OCI-LY1 (cell line): ENCODE data around the gene ATM.

Experiments
- H2AFZ ChIP-seq: fragments of 200-600 bp; sonication (generic), shearing (Covaris generic); 2 replicates; pipeline ENCODE4 v1.6.0; 2014; ENCODE audit warnings: antibody characterized with exemption, mild to moderate bottlenecking, low read length
- H3F3A ChIP-seq: fragments of 200-600 bp; sonication (generic), shearing (Covaris generic); 2 replicates; pipeline ENCODE4 v1.6.0; 2014; ENCODE audit warnings: mild to moderate bottlenecking, antibody characterized with exemption, low read length, moderate library complexity; ENCODE audit not compliant: insufficient read depth
- H3K27ac ChIP-seq: fragments of 200-600 bp; sonication (generic); 2 replicates; pipeline ENCODE4 v1.5.1; 2014; ENCODE audit warnings: low read length, mixed run types, mild to moderate bottlenecking, low read depth; ENCODE audit not compliant: poor library complexity, severe bottlenecking
- H3K27me3 ChIP-seq: fragments of 200-600 bp; sonication (generic); 2 replicates; pipeline ENCODE4 v1.6.0; 2014; ENCODE audit warnings: antibody characterized with exemption, mild to moderate bottlenecking, low read length, moderate library complexity; ENCODE audit not compliant: insufficient read depth
- H3K36me3 ChIP-seq: fragments of 200-600 bp; sonication (generic); 2 replicates; pipeline ENCODE4 v1.6.1; 2014; ENCODE audit warnings: mild to moderate bottlenecking, antibody characterized with exemption, low read length, moderate library complexity, mixed read lengths; ENCODE audit not compliant: insufficient read depth
- H3K4me1 ChIP-seq: fragments of 200-600 bp; sonication (generic); 2 replicates; pipeline ENCODE4 v1.5.1; 2014; ENCODE audit warnings: mild to moderate bottlenecking, low read length, moderate library complexity; ENCODE audit not compliant: insufficient read depth, severe bottlenecking
- H3K4me2 ChIP-seq: fragments of 200-600 bp; sonication (generic), shearing (Covaris generic); 2 replicates; pipeline ENCODE4 v1.6.1; 2014; ENCODE audit warnings: low read length
- H3K4me3 ChIP-seq: fragments of 200-600 bp; sonication (generic); 2 replicates; pipeline ENCODE4 v1.5.1; 2014; ENCODE audit warnings: low read length, low read depth, mild to moderate bottlenecking, mixed read lengths; ENCODE audit not compliant: poor library complexity, severe bottlenecking
- H3K79me2 ChIP-seq: fragments of 200-600 bp; shearing (Covaris generic); 2 replicates; pipeline ENCODE4 v1.6.1; 2016; ENCODE audit warnings: mixed run types, low read length, mixed read lengths; ENCODE audit not compliant: insufficient read depth
- H3K9ac ChIP-seq: fragments of 200-600 bp; sonication (generic), shearing (Covaris generic); 2 replicates; pipeline ENCODE4 v1.6.1; 2014; ENCODE audit warnings: mild to moderate bottlenecking, low read length, mixed read lengths
- H3K9me2 ChIP-seq: fragments of 200-600 bp; sonication (generic), shearing (Covaris generic); 2 replicates; pipeline ENCODE4 v1.6.1; 2014; ENCODE audit warnings: low read depth, mild to moderate bottlenecking, low read length, mixed read lengths
- H3K9me3 ChIP-seq: fragments of 200-600 bp; shearing (Covaris generic); 2 replicates; pipeline ENCODE4 v1.6.1; 2014; ENCODE audit warnings: low read length, mixed read lengths
- H4K20me1 ChIP-seq: fragments of 200-600 bp; sonication (generic), shearing (Covaris generic); 2 replicates; pipeline ENCODE4 v1.6.0; 2016; ENCODE audit warnings: mild to moderate bottlenecking, low read length; ENCODE audit not compliant: insufficient read depth
- EZH2 ChIP-seq: fragments of 200-600 bp; sonication (generic), shearing (Covaris generic); IDR thresholded peaks from 2 replicates; pipeline ENCODE4 v1.8.0; 2017; ENCODE audit warnings: borderline replicate concordance, mixed run types, mild to moderate bottlenecking, antibody characterized with exemption, low read length, moderate library complexity, mixed read lengths
- TF ChIP-seq, protein P1 (sequence below): fragments of 200-600 bp; sonication (generic), shearing (Covaris generic); IDR thresholded peaks from 2 replicates; pipeline ENCODE4 v1.5.1; 2017; ENCODE audit warnings: mild to moderate bottlenecking, antibody characterized with exemption, low read length, moderate library complexity, mixed read lengths

ATM gene

GRCh38 chr11:108402241-108402640, 179.4 kb downstream of the ATM start:
- no peak overlapping the region for H3K27ac ChIP-seq
- no peaks in the 10 kb centered on the region for H3K9me2 ChIP-seq
- H3K27me3 ChIP-seq, result no peaks in the 10 kb centered on the region
- no peak overlapping the region for H3K4me2 ChIP-seq
- no peak overlapping the region for H3K9ac ChIP-seq
- H3K4me1 ChIP-seq, result no peaks in the 10 kb centered on the region
- no peaks in the 10 kb centered on the region for H4K20me1 ChIP-seq
- H3K79me2 ChIP-seq, result no peaks in the 10 kb centered on the region
- no peaks in the 10 kb centered on the region for H3K9me3 ChIP-seq
- no peak overlapping the region for H3K4me3 ChIP-seq
- H3K36me3 ChIP-seq, result no peaks in the 10 kb centered on the region
- TF ChIP-seq, protein P1, sequence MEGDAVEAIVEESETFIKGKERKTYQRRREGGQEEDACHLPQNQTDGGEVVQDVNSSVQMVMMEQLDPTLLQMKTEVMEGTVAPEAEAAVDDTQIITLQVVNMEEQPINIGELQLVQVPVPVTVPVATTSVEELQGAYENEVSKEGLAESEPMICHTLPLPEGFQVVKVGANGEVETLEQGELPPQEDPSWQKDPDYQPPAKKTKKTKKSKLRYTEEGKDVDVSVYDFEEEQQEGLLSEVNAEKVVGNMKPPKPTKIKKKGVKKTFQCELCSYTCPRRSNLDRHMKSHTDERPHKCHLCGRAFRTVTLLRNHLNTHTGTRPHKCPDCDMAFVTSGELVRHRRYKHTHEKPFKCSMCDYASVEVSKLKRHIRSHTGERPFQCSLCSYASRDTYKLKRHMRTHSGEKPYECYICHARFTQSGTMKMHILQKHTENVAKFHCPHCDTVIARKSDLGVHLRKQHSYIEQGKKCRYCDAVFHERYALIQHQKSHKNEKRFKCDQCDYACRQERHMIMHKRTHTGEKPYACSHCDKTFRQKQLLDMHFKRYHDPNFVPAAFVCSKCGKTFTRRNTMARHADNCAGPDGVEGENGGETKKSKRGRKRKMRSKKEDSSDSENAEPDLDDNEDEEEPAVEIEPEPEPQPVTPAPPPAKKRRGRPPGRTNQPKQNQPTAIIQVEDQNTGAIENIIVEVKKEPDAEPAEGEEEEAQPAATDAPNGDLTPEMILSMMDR, result no peak
- no peak for TF ChIP-seq EZH2
- no peak overlapping the region for H2AFZ ChIP-seq
- H3F3A ChIP-seq, result no peaks in the 10 kb centered on the region

DNA sequence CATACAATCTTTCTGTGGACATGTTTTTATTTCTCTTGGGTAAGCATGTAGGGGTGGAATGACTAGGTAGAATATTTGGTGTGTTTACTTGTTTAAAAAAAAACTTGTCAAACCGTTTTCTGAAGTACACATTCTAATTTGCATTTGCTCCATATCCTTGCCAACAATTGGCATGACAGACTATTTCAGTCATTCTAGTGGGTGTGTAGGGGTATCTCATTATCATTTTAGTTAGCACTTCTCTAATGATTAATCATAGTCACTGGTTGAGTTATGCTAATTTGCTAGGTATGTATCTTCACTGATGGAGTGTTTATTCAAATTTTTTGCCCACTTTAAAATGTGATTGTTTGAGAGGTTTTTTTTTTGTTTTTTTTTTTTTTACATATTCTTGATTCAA, 180.2 kb downstream of the ATM start:
- Histone ChIP-seq H3K9ac (no peak overlapping the region), H3K9me2 (no peaks in the 10 kb centered on the region), H3K36me3 (no peaks in the 10 kb centered on the region), H3K79me2 (no peaks in the 10 kb centered on the region), H3K4me2 (no peak overlapping the region), H2AFZ (no peak overlapping the region), H3K4me3 (no peak overlapping the region), H3F3A (no peaks in the 10 kb centered on the region), H3K27ac (no peak overlapping the region), H4K20me1 (no peaks in the 10 kb centered on the region), H3K4me1 (no peaks in the 10 kb centered on the region), H3K27me3 (no peaks in the 10 kb centered on the region), H3K9me3 (no peaks in the 10 kb centered on the region)
- no peak for TF ChIP-seq EZH2
- TF ChIP-seq, protein P1, result no peak

- no peaks in the 10 kb centered on the region for H3K36me3 ChIP-seq
- H3K9me2 ChIP-seq, result no peaks in the 10 kb centered on the region
- no peaks in the 10 kb centered on the region for H3K9me3 ChIP-seq
- TF ChIP-seq EZH2, result no peak
- TF ChIP-seq, protein P1, result no peak
- H2AFZ ChIP-seq, result no peak overlapping the region
- H3K9ac ChIP-seq, result no peak overlapping the region
- no peak overlapping the region for H3K27ac ChIP-seq
- H3K27me3 ChIP-seq, result no peaks in the 10 kb centered on the region
- H3K79me2 ChIP-seq, result no peaks in the 10 kb centered on the region
- H3K4me3 ChIP-seq, result no peak overlapping the region
- H3K4me1 ChIP-seq, result no peaks in the 10 kb centered on the region
- no peaks in the 10 kb centered on the region for H4K20me1 ChIP-seq
- H3F3A ChIP-seq, result no peaks in the 10 kb centered on the region
- H3K4me2 ChIP-seq, result no peak overlapping the region
Observed at GRCh38 chr11:108405706-108406105, 182.8 kb downstream of the ATM start.
